Thyroid gland (tissue), 4 donors: ENCODE data around the gene LAMP2. TPM values are rescaled to one million over a fixed set of nuclear protein-coding genes. Genes with fewer than 3 reads are reported as not detected.

Experiments used
- DNase-seq, 2 donors: peaks; one replicate each; pipeline ENCODE4 v3.0.0-alpha.2; 2019
- H3K27ac ChIP-seq, 3 donors: fragments of 200-600 bp; sonication (generic); 1 replicate in 2 of 3; 2 replicates in 1 of 3; pipeline ENCODE4 v1.5.1; 2016 to 2019; ENCODE audit warnings: mild to moderate bottlenecking in 1 of 3, moderate library complexity in 1 of 3
- H3K27me3 ChIP-seq: fragments of 200-600 bp; sonication (generic); one replicate; pipeline ENCODE4 v1.5.1; 2019
- H3K36me3 ChIP-seq, 2 donors: fragments of 200-600 bp; sonication (generic); one replicate each; pipeline ENCODE4 v1.5.1; 2016 to 2019
- H3K4me1 ChIP-seq, 2 donors: fragments of 200-600 bp; sonication (generic); one replicate each; pipeline ENCODE4 v1.5.1; 2017 to 2019
- H3K4me3 ChIP-seq, 3 donors: fragments of 200-600 bp; sonication (generic); replicated peaks in 1 of 3; 1 replicate in 2 of 3; 2 replicates in 1 of 3; pipeline ENCODE4 v1.5.1; 2016; ENCODE audit warnings: mild to moderate bottlenecking in 1 of 3
- H3K9me3 ChIP-seq: fragments of 200-600 bp; sonication (generic); one replicate; pipeline ENCODE4 v1.5.1; 2017
- POLR2A ChIP-seq, 2 donors: fragments of 450-650 bp; IDR thresholded peaks; one replicate each; pipeline ENCODE4 v1.6.1; 2017; ENCODE audit warnings: antibody characterized with exemption in 2 of 2, mild to moderate bottlenecking in 2 of 2, moderate library complexity in 1 of 2
- WGBS, 2 donors: methylation state at CpG; one replicate each; pipeline ENCODE4 v1.1.5; 2017; 5-methylcytosine and 5-hydroxymethylcytosine counted together
- intact Hi-C: fragments of 100-400 bp; cut with DNase I; formaldehyde crosslinking; loops from one replicate; pipeline ENCODE4 v1.15.1; 2023
- total RNA-seq, 4 donors: library from RNA; depleted of rRNA; stranded (reverse); fragments of >200 nt; gene quantifications; one replicate each; pipeline ENCODE4 v1.2.3, GENCODE V29; 2016
- TF ChIP-seq, protein P1 (sequence below), 6 experiments: fragments of 200-600 bp in 3 of 6; fragments of 450-650 bp in 3 of 6; sonication (generic) in 3 of 6; IDR thresholded peaks; one replicate each; pipeline ENCODE4 v1.5.1; 2016 to 2019; ENCODE audit warnings: antibody characterized with exemption in 6 of 6, mild to moderate bottlenecking in 2 of 6, inconsistent platforms in 1 of 6, moderate library complexity in 1 of 6

LAMP2 gene
- total RNA-seq, 4 donors from 2014 or later: 189 to 225 (median 205) TPM

DNA sequence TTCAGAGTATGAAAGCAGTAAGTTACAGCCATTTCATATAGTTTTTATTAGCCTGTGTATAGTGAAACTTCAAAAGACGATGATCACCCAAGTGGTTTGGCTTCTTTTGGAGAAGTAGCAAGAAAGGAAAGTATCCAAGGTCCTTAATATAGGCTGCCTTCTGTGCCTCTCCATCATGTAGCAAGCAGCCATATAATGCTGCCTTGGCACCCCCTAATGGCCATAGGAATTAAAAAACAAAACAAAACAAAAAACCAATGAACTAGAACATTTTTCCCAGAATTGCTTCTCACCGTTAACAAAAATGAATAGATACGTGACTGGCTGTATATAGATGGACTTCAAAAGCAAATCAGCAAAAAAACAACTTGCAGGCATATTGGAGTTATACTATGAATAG is 18.9 kb downstream of the LAMP2 start:
- no peak overlapping the region for H3K4me3 ChIP-seq
- no peaks in the 10 kb centered on the region for H3K27me3 ChIP-seq
- H3K4me1 ChIP-seq: peaks cover 5 to 7% of the 10 kb centered on the region in 2 donors
- WGBS, 2 donors: 77 to 81% methylated on average over 3 of the region's 3 CpGs
- no peaks in the 10 kb centered on the region for H3K9me3 ChIP-seq
- no peaks in the 10 kb centered on the region for H3K36me3 ChIP-seq
- intact Hi-C loops: no loop called here
- TF ChIP-seq, protein P1, sequence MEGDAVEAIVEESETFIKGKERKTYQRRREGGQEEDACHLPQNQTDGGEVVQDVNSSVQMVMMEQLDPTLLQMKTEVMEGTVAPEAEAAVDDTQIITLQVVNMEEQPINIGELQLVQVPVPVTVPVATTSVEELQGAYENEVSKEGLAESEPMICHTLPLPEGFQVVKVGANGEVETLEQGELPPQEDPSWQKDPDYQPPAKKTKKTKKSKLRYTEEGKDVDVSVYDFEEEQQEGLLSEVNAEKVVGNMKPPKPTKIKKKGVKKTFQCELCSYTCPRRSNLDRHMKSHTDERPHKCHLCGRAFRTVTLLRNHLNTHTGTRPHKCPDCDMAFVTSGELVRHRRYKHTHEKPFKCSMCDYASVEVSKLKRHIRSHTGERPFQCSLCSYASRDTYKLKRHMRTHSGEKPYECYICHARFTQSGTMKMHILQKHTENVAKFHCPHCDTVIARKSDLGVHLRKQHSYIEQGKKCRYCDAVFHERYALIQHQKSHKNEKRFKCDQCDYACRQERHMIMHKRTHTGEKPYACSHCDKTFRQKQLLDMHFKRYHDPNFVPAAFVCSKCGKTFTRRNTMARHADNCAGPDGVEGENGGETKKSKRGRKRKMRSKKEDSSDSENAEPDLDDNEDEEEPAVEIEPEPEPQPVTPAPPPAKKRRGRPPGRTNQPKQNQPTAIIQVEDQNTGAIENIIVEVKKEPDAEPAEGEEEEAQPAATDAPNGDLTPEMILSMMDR (IDR thresholded peaks at IDR 0.05): no peak
- no peak for TF ChIP-seq POLR2A (IDR thresholded peaks at IDR 0.05)
- H3K27ac ChIP-seq: no peak overlapping the region
- DNase-seq: no peak

DNA sequence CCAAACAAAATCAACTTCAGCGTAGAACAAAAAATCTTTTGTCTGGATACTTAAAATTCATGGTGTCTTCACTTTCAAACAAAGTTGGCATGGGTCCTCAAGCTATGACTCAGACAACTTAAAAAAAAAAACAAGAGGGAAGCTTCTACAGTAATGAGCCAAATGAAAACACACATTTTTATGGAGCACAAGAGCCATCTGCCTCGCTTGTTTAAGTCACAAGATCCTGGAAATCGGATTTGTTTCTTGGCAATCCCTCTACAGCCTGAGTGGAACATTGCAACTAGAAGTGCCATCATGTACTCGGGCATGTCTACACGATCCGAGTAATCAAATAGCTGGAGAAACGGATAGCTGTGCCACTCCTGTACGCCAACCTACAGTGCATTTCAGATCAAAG is 22.6 kb downstream of the LAMP2 start:
- no peaks in the 10 kb centered on the region for H3K27me3 ChIP-seq
- no peaks in the 10 kb centered on the region for H3K36me3 ChIP-seq
- intact Hi-C loops: no loop called here
- no peak for TF ChIP-seq POLR2A (IDR thresholded peaks at IDR 0.05)
- TF ChIP-seq, protein P1 (IDR thresholded peaks at IDR 0.05): peak in 1 of 6 experiments; percentile 18
- WGBS, 2 donors: 24 to 34% methylated on average over 8 of the region's 8 CpGs
- H3K4me1 ChIP-seq: peaks cover 5 to 7% of the 10 kb centered on the region in 2 donors
- H3K4me3 ChIP-seq: no peak overlapping the region
- H3K9me3 ChIP-seq: no peaks in the 10 kb centered on the region
- no peak overlapping the region for H3K27ac ChIP-seq
- peak; percentile 14 for DNase-seq

DNA sequence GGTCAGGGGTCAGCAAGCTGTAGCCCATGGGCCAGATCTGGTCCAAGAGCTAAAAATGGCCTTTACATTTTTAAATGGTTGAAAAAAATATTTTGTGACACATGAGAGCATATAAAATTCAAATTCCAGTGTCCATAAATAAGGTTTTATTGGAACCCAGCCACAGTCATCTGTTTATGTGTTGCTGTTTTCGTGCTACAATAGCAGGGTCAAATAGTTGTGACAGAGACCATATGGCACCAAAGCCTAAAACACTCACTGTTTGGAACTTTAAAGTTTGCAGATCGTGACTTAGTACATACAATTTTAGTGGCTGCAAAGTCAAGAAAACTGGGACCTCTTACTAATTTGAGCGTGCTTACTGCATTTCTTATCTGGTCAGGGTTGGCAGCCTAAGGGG is 29.2 kb downstream of the LAMP2 start:
- no peak overlapping the region for H3K27ac ChIP-seq
- WGBS, 2 donors: 89 to 92% methylated on average over 3 of the region's 3 CpGs
- TF ChIP-seq, protein P1 (IDR thresholded peaks at IDR 0.05): no peak
- TF ChIP-seq POLR2A (IDR thresholded peaks at IDR 0.05): no peak

DNA sequence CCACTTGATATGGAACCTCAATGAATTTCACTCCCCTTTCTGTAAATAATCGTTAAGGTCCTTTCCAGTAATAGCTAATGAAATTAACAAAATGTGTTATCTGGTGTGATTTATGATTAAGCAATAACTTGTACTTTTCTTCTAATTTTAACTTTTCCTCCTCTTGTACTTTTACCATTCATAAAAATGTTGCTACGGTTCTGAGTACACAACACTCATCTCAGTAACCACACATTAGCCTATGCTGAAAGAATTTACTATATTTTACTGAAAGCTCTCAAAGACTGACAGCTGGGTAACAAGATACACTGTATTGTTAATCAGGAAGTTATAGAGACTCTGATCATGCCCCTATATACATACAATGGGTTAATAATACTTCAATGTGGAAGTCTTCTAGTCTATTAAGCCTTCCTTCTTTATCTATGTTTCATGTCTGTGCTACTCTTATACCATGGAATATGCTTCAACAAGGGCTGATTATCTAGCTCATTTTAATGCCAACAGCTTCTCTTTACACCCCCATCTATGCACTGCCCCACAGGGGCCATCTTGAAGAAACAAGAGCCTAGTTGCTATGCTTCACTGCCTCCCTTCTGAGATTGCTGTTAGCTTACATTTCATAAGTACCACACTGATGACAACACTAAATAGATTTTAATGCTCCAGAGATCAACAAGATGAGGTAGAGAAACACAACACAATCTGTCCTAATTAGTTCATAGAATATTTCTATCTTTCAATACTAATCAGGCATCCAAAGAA is 39.1 kb downstream of the LAMP2 start:
- H3K27me3 ChIP-seq: no peaks in the 10 kb centered on the region
- H3K36me3 ChIP-seq: no peaks in the 10 kb centered on the region
- no peaks in the 10 kb centered on the region for H3K9me3 ChIP-seq
- no peaks in the 10 kb centered on the region for H3K4me1 ChIP-seq
- H3K4me3 ChIP-seq: no peak overlapping the region
- TF ChIP-seq, protein P1 (IDR thresholded peaks at IDR 0.05): no peak
- TF ChIP-seq POLR2A (IDR thresholded peaks at IDR 0.05): no peak
- no peak for DNase-seq
- intact Hi-C loops: no loop called here
- 92 to 100% methylated on average over 2 of the region's 2 CpGs for WGBS, 2 donors
- no peak overlapping the region for H3K27ac ChIP-seq

More for the DNA sequence above, 29.2 kb downstream of the LAMP2 start:
- intact Hi-C loops: no loop called here
- no peaks in the 10 kb centered on the region for H3K27me3 ChIP-seq
- H3K4me3 ChIP-seq: no peak overlapping the region
- DNase-seq: no peak
- H3K36me3 ChIP-seq: peaks cover 4 to 7% of the 10 kb centered on the region in 2 donors
- H3K4me1 ChIP-seq: no peaks in the 10 kb centered on the region
- no peaks in the 10 kb centered on the region for H3K9me3 ChIP-seq

DNA sequence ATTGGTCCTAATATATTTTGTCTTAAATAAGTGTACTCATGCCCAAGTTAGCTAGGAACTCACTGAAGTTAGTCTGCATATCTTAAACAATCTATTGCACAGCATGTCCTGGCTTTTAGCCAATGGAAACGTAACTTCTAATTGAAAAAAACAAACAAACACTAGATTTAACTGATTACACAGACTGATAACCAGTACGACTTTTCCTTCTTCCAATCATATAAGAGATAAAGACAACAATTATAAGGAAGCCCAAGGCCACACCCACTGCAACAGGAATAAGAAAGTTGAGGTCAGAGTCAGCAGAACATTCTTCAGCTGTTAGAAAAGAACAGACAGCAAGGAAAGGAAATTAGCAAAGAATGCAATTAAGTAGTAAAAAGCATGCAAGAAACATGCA is 40.8 kb downstream of the LAMP2 start:
- no peak for TF ChIP-seq POLR2A (IDR thresholded peaks at IDR 0.05)
- TF ChIP-seq, protein P1 (IDR thresholded peaks at IDR 0.05): no peak
- WGBS, 2 donors: 23% methylated on average over 2 of the region's 2 CpGs
- H3K4me3 ChIP-seq: no peak overlapping the region
- H3K9me3 ChIP-seq: no peaks in the 10 kb centered on the region
- no peaks in the 10 kb centered on the region for H3K4me1 ChIP-seq
- H3K27ac ChIP-seq: no peak overlapping the region
- H3K27me3 ChIP-seq: no peaks in the 10 kb centered on the region
- intact Hi-C loops: no loop called here
- no peaks in the 10 kb centered on the region for H3K36me3 ChIP-seq
- DNase-seq: no peak
